Common myeloid progenitor, CD34-positive (primary cell): ENCODE data around the gene RNF149.
"Not testable (repeated sequence)": the region's sequence is repeated elsewhere in the genome, so short reads cannot be mapped to it uniquely, and the experiment has no call there.

Experiments used
- CTCF ChIA-PET: fragments of 350-600 bp; sonication (Branson Sonifier 250); formaldehyde crosslinking; loops from one replicate; lab custom pipeline; 2021; ENCODE audit warnings: antibody characterized with exemption; lab: Charles Lee
- POLR2A ChIA-PET: fragments of 350-600 bp; sonication (Branson Sonifier 250); formaldehyde crosslinking; loops from one replicate; lab custom pipeline; 2021; ENCODE audit warnings: antibody characterized with exemption; lab: Charles Lee
- DNase-seq, 3 donors: peaks; one replicate each; pipeline versions ENCODE4 v3.0.0 to v3.0.0-alpha.2; 2013
- H3K27ac ChIP-seq, 2 experiments: 1 replicate in 1 of 2; 2 replicates in 1 of 2; pipeline ENCODE4 v1.7.0; 2013; ENCODE audit warnings: inconsistent platforms in 2 of 2, low read length in 2 of 2, mild to moderate bottlenecking in 2 of 2, low read depth in 1 of 2, moderate library complexity in 1 of 2; ENCODE audit not compliant: severe bottlenecking in 2 of 2, insufficient read depth in 1 of 2, poor library complexity in 1 of 2
- H3K27me3 ChIP-seq, 5 experiments: replicated peaks in 2 of 5; 1 replicate in 3 of 5; 2 replicates in 2 of 5; pipeline versions ENCODE4 v1.6.1 to v1.7.0; 2013; ENCODE audit warnings: low read length in 4 of 5, mild to moderate bottlenecking in 2 of 5, moderate library complexity in 2 of 5, inconsistent platforms in 1 of 5; ENCODE audit not compliant: insufficient read depth in 5 of 5, control insufficient read depth in 4 of 5
- H3K36me3 ChIP-seq, 4 experiments: 1 replicate in 2 of 4; 2 replicates in 2 of 4; pipeline versions ENCODE4 v1.6.1 to v1.7.0; 2013; ENCODE audit warnings: low read length in 3 of 4, control low read depth in 1 of 4, mild to moderate bottlenecking in 1 of 4; ENCODE audit not compliant: control insufficient read depth in 4 of 4, insufficient read depth in 4 of 4
- H3K4me1 ChIP-seq, 4 experiments: 1 replicate in 3 of 4; 2 replicates in 1 of 4; pipeline versions ENCODE4 v1.6.1 to v1.7.1; 2013; ENCODE audit warnings: low read length in 3 of 4, mild to moderate bottlenecking in 3 of 4, control low read depth in 1 of 4, inconsistent platforms in 1 of 4, moderate library complexity in 1 of 4; ENCODE audit not compliant: control insufficient read depth in 4 of 4, insufficient read depth in 4 of 4; ENCODE audit errors: control extremely low read depth in 1 of 4
- H3K4me3 ChIP-seq, 7 experiments: 1 replicate in 4 of 7; 2 replicates in 3 of 7; pipeline versions ENCODE4 v1.5.1 to v1.7.0; 2013; ENCODE audit warnings: mild to moderate bottlenecking in 7 of 7, low read length in 6 of 7, moderate library complexity in 6 of 7, inconsistent platforms in 2 of 7, low read depth in 2 of 7, control low read depth in 1 of 7; ENCODE audit not compliant: insufficient read depth in 4 of 7, control insufficient read depth in 1 of 7; ENCODE audit errors: extremely low read depth in 1 of 7
- H3K9me3 ChIP-seq, 5 experiments: 1 replicate in 4 of 5; 2 replicates in 1 of 5; pipeline versions ENCODE4 v1.6.1 to v1.7.1; 2013; ENCODE audit warnings: low read length in 4 of 5, mild to moderate bottlenecking in 2 of 5, inconsistent platforms in 1 of 5, low read depth in 1 of 5, moderate library complexity in 1 of 5; ENCODE audit not compliant: control insufficient read depth in 4 of 5, insufficient read depth in 2 of 5; ENCODE audit errors: control extremely low read depth in 1 of 5
- WGBS: methylation state at CpG from one replicate; pipeline ENCODE4 v1.1.5; 2013; ENCODE audit not compliant: insufficient coverage; 5-methylcytosine and 5-hydroxymethylcytosine counted together

Gene RNF149

DNA sequence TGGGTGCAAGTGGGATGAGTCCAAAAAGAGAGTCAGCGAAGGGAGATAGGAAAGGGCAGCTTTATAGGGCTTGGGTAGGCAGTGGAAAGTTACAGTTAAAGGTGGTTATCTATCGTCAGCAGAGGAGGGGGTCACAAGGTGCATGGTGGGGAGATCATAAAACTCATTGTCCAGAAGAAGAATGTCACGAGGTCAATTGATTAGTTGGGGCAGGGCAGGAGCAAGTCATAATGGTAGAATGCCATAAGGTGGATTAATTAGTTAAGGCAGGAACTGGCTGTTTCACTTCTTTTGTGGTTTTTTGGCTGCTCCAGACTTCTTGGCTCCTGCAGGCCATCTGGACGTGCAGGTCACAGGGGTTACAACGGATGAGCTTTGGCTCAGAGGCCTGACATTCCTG is 59.7 kb downstream of the RNF149 start:
- DNase-seq, H3K27me3 ChIP-seq, H3K36me3 ChIP-seq, POLR2A ChIA-PET, H3K4me3 ChIP-seq, H3K27ac ChIP-seq, H3K9me3 ChIP-seq: not testable (repeated sequence)
- CTCF ChIA-PET: interaction anchor here (0.8 to 2.2 kb wide), 4 partner anchors 9 to 161 kb away, joined by 3 to 5 read pairs (median 3); no protein-coding TSS in a partner anchor
- WGBS: 93% methylated on average over 2 of the region's 5 CpGs
- peaks cover 5 to 23% (median 11%) of the 10 kb centered on the region in 4 experiments for H3K4me1 ChIP-seq

DNA sequence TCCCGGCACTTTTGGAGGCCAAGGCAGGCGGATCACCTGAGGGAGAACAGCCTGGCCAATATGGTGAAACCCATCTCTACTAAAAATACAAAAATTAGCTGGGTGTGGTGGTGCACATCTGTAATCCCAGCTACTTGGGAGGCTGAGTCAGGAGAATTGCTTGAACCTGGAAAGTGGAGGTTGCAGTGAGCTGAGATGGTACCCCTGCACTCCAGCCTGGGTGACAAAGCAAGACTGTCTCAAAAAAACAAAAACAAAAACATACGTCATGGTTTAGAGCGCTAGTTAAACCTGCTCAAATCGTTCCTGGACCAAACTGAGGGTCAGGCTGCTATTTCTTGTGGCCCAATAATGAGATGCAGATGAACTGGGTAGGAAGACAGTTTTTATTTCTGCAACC is 63.0 kb downstream of the RNF149 start:
- H3K9me3 ChIP-seq, H3K27me3 ChIP-seq, H3K36me3 ChIP-seq, H3K27ac ChIP-seq, DNase-seq, H3K4me3 ChIP-seq: not testable (repeated sequence)
- H3K4me1 ChIP-seq: peaks cover 0 to 11% (median 2%) of the 10 kb centered on the region in 4 experiments
- ChIA-PET CTCF (interaction anchor here (0.6 to 1.6 kb wide), 6 partner anchors 9 to 28 kb away, joined by 3 to 5 read pairs (median 3); no protein-coding TSS in a partner anchor), POLR2A (interaction anchor here (0.6 kb wide), 1 partner anchor 14 kb away, joined by 5 read pairs; no protein-coding TSS in a partner anchor)
- WGBS: 97% methylated on average over 3 of the region's 5 CpGs

DNA sequence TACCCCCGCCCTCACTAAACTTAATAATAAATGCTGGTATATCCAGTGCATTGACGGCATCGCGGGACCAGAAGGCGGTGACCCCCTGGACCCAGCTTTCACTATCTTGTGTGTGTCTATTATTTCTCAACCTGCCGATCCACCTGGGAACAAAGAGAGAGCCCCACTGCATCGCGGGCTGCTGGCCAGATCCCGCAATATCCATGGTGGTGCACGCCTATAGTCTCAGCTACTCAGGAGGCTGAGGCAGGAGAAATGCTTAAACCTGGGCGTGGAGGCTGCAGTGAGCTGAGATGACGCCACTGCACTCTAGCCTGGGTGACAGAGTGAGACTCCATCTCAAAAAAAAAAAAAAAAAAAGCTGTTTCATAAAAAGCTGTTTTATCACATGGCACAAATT is 63.6 kb downstream of the RNF149 start:
- DNase-seq, H3K36me3 ChIP-seq, H3K27ac ChIP-seq, H3K4me3 ChIP-seq, H3K9me3 ChIP-seq, H3K4me1 ChIP-seq, H3K27me3 ChIP-seq: not testable (repeated sequence)
- POLR2A ChIA-PET: interaction anchor here (0.6 kb wide), 2 partner anchors 13 to 43 kb away, joined by 4 to 5 read pairs; no protein-coding TSS in a partner anchor
- CTCF ChIA-PET: interaction anchor here (0.6 to 1.4 kb wide), 4 partner anchors 9 to 27 kb away, joined by 3 to 5 read pairs (median 3); no protein-coding TSS in a partner anchor
- WGBS: 93% methylated on average over 4 of the region's 12 CpGs

DNA sequence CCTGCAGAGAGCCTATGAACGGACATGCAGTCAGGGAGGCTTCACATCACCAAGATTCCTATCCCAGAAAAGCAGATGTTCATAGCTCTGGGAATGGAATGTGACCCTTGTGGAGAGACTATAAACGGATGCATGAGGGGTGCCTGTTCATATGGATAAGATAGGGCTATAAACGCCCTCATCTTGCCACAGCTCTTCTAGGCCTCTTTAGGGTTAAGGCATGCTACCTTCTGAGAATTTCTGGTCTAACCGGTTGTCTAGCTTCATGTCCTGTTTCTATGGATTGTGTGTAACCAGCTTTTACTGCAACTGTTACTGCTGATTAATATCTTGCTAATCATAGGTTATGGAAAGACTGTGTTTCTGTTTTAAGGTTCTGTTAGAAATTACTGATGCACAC is 64.1 kb downstream of the RNF149 start:
- not testable (repeated sequence) for DNase-seq, H3K36me3 ChIP-seq, H3K27ac ChIP-seq, H3K27me3 ChIP-seq, H3K4me1 ChIP-seq, H3K9me3 ChIP-seq, H3K4me3 ChIP-seq
- POLR2A ChIA-PET: interaction anchor here (0.6 kb wide), 1 partner anchor 42 kb away, joined by 4 read pairs; no protein-coding TSS in a partner anchor
- CTCF ChIA-PET: interaction anchor here (1.4 kb wide), 1 partner anchor 13 kb away, joined by 3 read pairs; no protein-coding TSS in a partner anchor
- WGBS: 100% methylated on average over 1 of the region's 4 CpGs

DNA sequence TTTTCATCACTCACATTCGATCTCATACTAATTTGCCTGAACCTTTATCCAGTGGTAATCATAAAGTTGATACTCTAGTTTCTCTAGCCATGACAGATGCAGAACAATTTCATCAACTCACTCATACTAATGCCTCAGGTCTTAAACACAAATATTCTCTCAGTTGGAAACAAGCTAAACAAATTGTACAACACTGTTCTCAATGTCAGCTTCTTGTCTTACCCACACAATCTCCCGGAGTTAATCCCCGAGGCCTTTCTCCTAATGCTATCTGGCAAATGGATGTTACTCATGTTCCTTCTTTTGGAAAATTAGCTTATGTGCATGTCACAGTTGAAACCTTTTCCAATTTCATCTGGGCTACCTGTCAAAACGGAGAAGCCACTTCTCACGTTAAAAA is 67.3 kb downstream of the RNF149 start:
- CTCF ChIA-PET: interaction anchor here (1.3 to 2.4 kb wide), 3 partner anchors 10 to 18 kb away, joined by 5 to 9 read pairs (median 6); no protein-coding TSS in a partner anchor
- POLR2A ChIA-PET: no interaction called here
- Histone ChIP-seq H3K9me3 (no peaks in the 10 kb centered on the region), H3K4me1 (peaks cover 0 to 4% (median 0%) of the 10 kb centered on the region in 4 experiments), H3K4me3 (no peak overlapping the region), H3K27me3 (no peaks in the 10 kb centered on the region), H3K27ac (no peak overlapping the region), H3K36me3 (no peaks in the 10 kb centered on the region)
- no peak for DNase-seq
- 95% methylated on average over 5 of the region's 5 CpGs for WGBS

DNA sequence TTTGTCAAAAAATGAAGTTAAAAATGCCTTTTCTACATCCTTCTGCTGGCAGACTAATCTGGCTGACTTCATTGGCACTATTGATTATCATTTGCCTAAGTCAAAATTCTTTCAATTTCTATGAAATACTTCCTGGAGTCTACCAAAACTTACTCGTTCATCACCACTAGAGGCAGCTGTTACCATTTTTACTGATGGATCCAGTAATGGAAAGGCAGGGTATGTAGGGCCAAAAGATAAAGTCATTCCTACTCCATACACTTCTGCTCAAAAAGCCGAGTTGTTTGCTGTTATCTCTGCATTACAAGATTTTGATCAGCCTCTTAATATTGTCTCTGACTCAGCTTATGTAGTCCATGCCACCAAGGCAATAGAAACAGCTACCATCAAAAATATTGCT is 67.8 kb downstream of the RNF149 start:
- peak in 1 of 3 donors; percentile 18 for DNase-seq
- POLR2A ChIA-PET: not testable (repeated sequence)

DNA sequence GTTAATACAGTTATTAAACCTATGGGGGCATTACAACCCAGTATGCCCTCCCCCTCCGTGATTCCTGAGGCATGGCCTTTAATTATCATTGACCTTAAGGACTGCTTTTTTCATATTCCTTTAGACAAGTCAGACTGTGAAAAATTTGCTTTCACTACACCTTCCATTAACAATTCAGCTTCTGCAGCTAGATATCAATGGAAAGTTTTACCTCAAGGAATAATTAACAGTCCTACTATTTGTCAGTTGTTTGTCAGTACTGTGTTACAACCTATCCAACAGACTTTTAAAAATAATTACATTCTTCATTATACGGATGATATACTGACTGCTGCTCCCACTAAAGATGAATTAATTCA is 68.8 kb downstream of the RNF149 start:
- CTCF ChIA-PET: interaction anchor here (1.1 to 2.7 kb wide), 7 partner anchors 9 to 43 kb away, joined by 3 to 9 read pairs (median 6); partner anchors contain the start of gene CNOT11
- H3K9me3 ChIP-seq, H3K27ac ChIP-seq, H3K36me3 ChIP-seq, H3K4me1 ChIP-seq, POLR2A ChIA-PET, DNase-seq, H3K27me3 ChIP-seq, H3K4me3 ChIP-seq: not testable (repeated sequence)
- WGBS: 100% methylated on average over 2 of the region's 2 CpGs

More for the DNA sequence above, 67.8 kb downstream of the RNF149 start:
- H3K4me3 ChIP-seq, H3K27ac ChIP-seq, H3K4me1 ChIP-seq, H3K27me3 ChIP-seq, H3K36me3 ChIP-seq, H3K9me3 ChIP-seq: not testable (repeated sequence)
- WGBS: 28% methylated on average over 2 of the region's 2 CpGs
- CTCF ChIA-PET: interaction anchor here (0.8 to 2.4 kb wide), 6 partner anchors 10 to 33 kb away, joined by 3 to 9 read pairs (median 6); partner anchors contain the start of gene CNOT11
